ENCODE results near the gene EIPR1. TPM values are rescaled to one million over a fixed set of nuclear protein-coding genes. Genes with fewer than 3 reads are reported as not detected.

Gene EIPR1
- polyA plus RNA-seq, 1 donor (not counting 4 experiments of a cell fraction or from before 2014, with no cell fraction given), result 44.3 TPM

DNA sequence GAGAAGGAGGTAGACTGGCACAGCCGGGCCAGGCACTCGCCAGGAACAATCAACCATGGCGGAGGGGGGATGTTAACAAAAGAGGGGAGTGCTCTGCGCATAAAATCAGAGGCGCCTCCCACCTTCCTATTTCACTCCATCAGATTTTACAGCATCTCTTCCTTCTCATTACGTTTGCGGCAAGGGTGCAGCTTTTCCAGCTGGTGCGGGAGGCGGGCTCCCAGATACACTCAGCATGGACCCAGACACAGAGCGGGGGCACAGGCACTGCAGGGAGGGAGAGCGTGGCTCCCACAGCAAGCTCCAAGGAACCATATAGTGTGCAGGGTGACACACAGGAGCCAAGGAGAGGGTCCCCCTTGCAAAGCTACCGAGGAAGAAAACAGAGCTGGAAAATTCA is 176.3 kb downstream of the EIPR1 start:
- H3K9me3 ChIP-seq (ENCODE audit: control insufficient read depth, low read depth, low read length), result no peaks in the 10 kb centered on the region
- H3K4me2 ChIP-seq (ENCODE audit: control insufficient read depth, extremely low read depth, insufficient read depth, low read depth, low read length), result no peak overlapping the region
- no peaks in the 10 kb centered on the region for H3K27me3 ChIP-seq (ENCODE audit: control insufficient read depth, extremely low read depth, insufficient read depth, low read length)
- H3K9ac ChIP-seq (ENCODE audit: control insufficient read depth, extremely low read depth, insufficient read depth, low read length), result no peak overlapping the region
- DNase-seq (ENCODE audit: low read depth, low spot score) (no peak), FAIRE-seq (no peak)
- H3K9me1 ChIP-seq (ENCODE audit: control insufficient read depth, extremely low read depth, insufficient read depth, low read length), result no peaks in the 10 kb centered on the region
- H4K20me1 ChIP-seq (ENCODE audit: control insufficient read depth, extremely low read depth, insufficient read depth, low read length), result no peaks in the 10 kb centered on the region
- no peak overlapping the region for H3K4me3 ChIP-seq (ENCODE audit: control insufficient read depth in 2 of 3, extremely low read depth in 1 of 3, insufficient read depth in 2 of 3, low read depth in 1 of 3, low read length in 3 of 3)
- H3K27ac ChIP-seq (ENCODE audit: control insufficient read depth, insufficient read depth, low read length), result no peak overlapping the region
- no peak overlapping the region for H2AFZ ChIP-seq (ENCODE audit: control insufficient read depth, low read length)
- H3K4me1 ChIP-seq (ENCODE audit: control insufficient read depth, extremely low read depth, insufficient read depth, low read length), result no peaks in the 10 kb centered on the region
- no peaks in the 10 kb centered on the region for H3K79me2 ChIP-seq (ENCODE audit: control insufficient read depth, insufficient read depth, low read length)
- TF ChIP-seq, protein P1, sequence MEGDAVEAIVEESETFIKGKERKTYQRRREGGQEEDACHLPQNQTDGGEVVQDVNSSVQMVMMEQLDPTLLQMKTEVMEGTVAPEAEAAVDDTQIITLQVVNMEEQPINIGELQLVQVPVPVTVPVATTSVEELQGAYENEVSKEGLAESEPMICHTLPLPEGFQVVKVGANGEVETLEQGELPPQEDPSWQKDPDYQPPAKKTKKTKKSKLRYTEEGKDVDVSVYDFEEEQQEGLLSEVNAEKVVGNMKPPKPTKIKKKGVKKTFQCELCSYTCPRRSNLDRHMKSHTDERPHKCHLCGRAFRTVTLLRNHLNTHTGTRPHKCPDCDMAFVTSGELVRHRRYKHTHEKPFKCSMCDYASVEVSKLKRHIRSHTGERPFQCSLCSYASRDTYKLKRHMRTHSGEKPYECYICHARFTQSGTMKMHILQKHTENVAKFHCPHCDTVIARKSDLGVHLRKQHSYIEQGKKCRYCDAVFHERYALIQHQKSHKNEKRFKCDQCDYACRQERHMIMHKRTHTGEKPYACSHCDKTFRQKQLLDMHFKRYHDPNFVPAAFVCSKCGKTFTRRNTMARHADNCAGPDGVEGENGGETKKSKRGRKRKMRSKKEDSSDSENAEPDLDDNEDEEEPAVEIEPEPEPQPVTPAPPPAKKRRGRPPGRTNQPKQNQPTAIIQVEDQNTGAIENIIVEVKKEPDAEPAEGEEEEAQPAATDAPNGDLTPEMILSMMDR (optimal IDR thresholded peaks at IDR 0.05 in 1 of 3, IDR thresholded peaks at IDR 0.05 in 1 of 3, conservative IDR thresholded peaks at IDR 0.05 in 1 of 3; ENCODE audit: extremely low read depth in 1 of 3, insufficient read depth in 2 of 3, low read length in 3 of 3), result no peak
- TF ChIP-seq EZH2 (IDR thresholded peaks at IDR 0.05; ENCODE audit: low read length), result no peak
- H3K36me3 ChIP-seq (ENCODE audit: control insufficient read depth in 2 of 2, extremely low read depth in 1 of 2, insufficient read depth in 2 of 2, low read length in 2 of 2), result peaks cover 0 to 5% of the 10 kb centered on the region in 2 experiments
- dilution Hi-C loops (cut with MboI; ENCODE audit: extremely low pct_ligation_motif_present, low sequenced_read_pairs), result no loop called here

DNA sequence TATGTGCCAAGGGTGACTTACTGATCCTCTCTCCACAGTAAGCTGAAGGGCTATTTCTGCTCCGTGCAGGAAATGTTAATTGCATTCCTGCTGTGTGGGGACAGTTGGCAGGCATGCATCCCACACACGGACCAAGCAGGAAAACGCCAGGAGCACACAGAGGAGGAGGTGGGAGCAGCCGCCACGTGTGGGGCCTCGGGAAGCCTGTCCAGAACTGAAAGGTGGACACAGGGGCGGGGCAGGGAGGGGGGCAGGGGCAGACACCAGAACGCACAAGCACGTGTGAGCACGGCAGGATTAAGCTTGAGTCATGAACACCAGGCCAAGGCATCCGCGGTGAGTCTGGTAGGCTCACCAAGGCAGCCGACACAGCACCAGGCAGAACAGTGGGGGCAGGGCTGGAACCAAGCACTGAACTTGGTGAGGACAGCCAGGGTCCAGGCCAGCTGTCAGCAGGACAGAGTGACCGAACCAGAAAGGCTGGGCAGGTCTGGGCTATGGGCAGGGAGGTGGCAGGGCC is 177.1 kb downstream of the EIPR1 start:
- dilution Hi-C loops (cut with MboI; ENCODE audit: extremely low pct_ligation_motif_present, low sequenced_read_pairs), result no loop called here
- H3K27me3 ChIP-seq (ENCODE audit: control insufficient read depth, extremely low read depth, insufficient read depth, low read length), result no peaks in the 10 kb centered on the region
- no peak overlapping the region for H3K4me2 ChIP-seq (ENCODE audit: control insufficient read depth, extremely low read depth, insufficient read depth, low read depth, low read length)
- H3K9ac ChIP-seq (ENCODE audit: control insufficient read depth, extremely low read depth, insufficient read depth, low read length), result no peak overlapping the region
- no peak for TF ChIP-seq EZH2 (IDR thresholded peaks at IDR 0.05; ENCODE audit: low read length)
- TF ChIP-seq, protein P1 (optimal IDR thresholded peaks at IDR 0.05 in 1 of 3, IDR thresholded peaks at IDR 0.05 in 1 of 3, conservative IDR thresholded peaks at IDR 0.05 in 1 of 3; ENCODE audit: extremely low read depth in 1 of 3, insufficient read depth in 2 of 3, low read length in 3 of 3), result no peak
- no peak overlapping the region for H3K27ac ChIP-seq (ENCODE audit: control insufficient read depth, insufficient read depth, low read length)
- H3K36me3 ChIP-seq (ENCODE audit: control insufficient read depth in 2 of 2, extremely low read depth in 1 of 2, insufficient read depth in 2 of 2, low read length in 2 of 2), result peaks cover 7 to 9% of the 10 kb centered on the region in 2 experiments
- H4K20me1 ChIP-seq (ENCODE audit: control insufficient read depth, extremely low read depth, insufficient read depth, low read length), result no peaks in the 10 kb centered on the region
- no peaks in the 10 kb centered on the region for H3K9me1 ChIP-seq (ENCODE audit: control insufficient read depth, extremely low read depth, insufficient read depth, low read length)
- no peak for DNase-seq (ENCODE audit: low read depth, low spot score)
- FAIRE-seq, result no peak
- no peaks in the 10 kb centered on the region for H3K9me3 ChIP-seq (ENCODE audit: control insufficient read depth, low read depth, low read length)
- no peak overlapping the region for H3K4me3 ChIP-seq (ENCODE audit: control insufficient read depth in 2 of 3, extremely low read depth in 1 of 3, insufficient read depth in 2 of 3, low read depth in 1 of 3, low read length in 3 of 3)
- H3K79me2 ChIP-seq (ENCODE audit: control insufficient read depth, insufficient read depth, low read length), result no peaks in the 10 kb centered on the region
- H3K4me1 ChIP-seq (ENCODE audit: control insufficient read depth, extremely low read depth, insufficient read depth, low read length), result no peaks in the 10 kb centered on the region
- H2AFZ ChIP-seq (ENCODE audit: control insufficient read depth, low read length), result no peak overlapping the region
